ENCODE measurements around the gene NEK1. TPM values are rescaled to one million over a fixed set of nuclear protein-coding genes. Genes with fewer than 3 reads are reported as not detected.
A peak's percentile ranks its signal among the peaks of the same experiment; 100 is the strongest.

NEK1 gene, protein sequence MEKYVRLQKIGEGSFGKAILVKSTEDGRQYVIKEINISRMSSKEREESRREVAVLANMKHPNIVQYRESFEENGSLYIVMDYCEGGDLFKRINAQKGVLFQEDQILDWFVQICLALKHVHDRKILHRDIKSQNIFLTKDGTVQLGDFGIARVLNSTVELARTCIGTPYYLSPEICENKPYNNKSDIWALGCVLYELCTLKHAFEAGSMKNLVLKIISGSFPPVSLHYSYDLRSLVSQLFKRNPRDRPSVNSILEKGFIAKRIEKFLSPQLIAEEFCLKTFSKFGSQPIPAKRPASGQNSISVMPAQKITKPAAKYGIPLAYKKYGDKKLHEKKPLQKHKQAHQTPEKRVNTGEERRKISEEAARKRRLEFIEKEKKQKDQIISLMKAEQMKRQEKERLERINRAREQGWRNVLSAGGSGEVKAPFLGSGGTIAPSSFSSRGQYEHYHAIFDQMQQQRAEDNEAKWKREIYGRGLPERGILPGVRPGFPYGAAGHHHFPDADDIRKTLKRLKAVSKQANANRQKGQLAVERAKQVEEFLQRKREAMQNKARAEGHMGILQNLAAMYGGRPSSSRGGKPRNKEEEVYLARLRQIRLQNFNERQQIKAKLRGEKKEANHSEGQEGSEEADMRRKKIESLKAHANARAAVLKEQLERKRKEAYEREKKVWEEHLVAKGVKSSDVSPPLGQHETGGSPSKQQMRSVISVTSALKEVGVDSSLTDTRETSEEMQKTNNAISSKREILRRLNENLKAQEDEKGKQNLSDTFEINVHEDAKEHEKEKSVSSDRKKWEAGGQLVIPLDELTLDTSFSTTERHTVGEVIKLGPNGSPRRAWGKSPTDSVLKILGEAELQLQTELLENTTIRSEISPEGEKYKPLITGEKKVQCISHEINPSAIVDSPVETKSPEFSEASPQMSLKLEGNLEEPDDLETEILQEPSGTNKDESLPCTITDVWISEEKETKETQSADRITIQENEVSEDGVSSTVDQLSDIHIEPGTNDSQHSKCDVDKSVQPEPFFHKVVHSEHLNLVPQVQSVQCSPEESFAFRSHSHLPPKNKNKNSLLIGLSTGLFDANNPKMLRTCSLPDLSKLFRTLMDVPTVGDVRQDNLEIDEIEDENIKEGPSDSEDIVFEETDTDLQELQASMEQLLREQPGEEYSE (N-terminal part only)
- total RNA-seq (10 to 100 TPM; 13.2 to 14.1 TPM), polyA plus RNA-seq (ENCODE audit: insufficient read length in 6 of 6) (10 to 100 TPM; 24.9 to 30.9 (median 28.6) TPM)
- long read RNA-seq, donor 1, partial matches to known transcripts = 0 of 1 reads
- long read RNA-seq, donor 1, other reads (novel, unspliced or antisense) = 0 of 1 reads
- long read RNA-seq, donor 2, partial matches to known transcripts = 5 of 5 reads
- long read RNA-seq, donor 2, other reads (novel, unspliced or antisense) = 0 of 5 reads
- long read RNA-seq, donor 3 = 0 reads
- long read RNA-seq, donor 4, partial matches to known transcripts = 12 of 12 reads
- long read RNA-seq, donor 4, other reads (novel, unspliced or antisense) = 0 of 12 reads
- long read RNA-seq, donor 5, partial matches to known transcripts = 5 of 5 reads
- long read RNA-seq, donor 5, other reads (novel, unspliced or antisense) = 0 of 5 reads
- long read RNA-seq, donor 6, partial matches to known transcripts = 0 of 1 reads
- long read RNA-seq, donor 6, other reads (novel, unspliced or antisense) = 0 of 1 reads
- long read RNA-seq, donor 7 = 0 reads
- long read RNA-seq, donor 8, partial matches to known transcripts = 51 of 58 reads
- long read RNA-seq, donor 8, other reads (novel, unspliced or antisense) = 7 of 58 reads
- long read RNA-seq, donor 9 = 0 reads
- long read RNA-seq, donor 10, partial matches to known transcripts = 6 of 7 reads
- long read RNA-seq, donor 10, other reads (novel, unspliced or antisense) = 1 of 7 reads
- long read RNA-seq, donor 11 = 0 reads
- long read RNA-seq, donor 12 = 0 reads

DNA sequence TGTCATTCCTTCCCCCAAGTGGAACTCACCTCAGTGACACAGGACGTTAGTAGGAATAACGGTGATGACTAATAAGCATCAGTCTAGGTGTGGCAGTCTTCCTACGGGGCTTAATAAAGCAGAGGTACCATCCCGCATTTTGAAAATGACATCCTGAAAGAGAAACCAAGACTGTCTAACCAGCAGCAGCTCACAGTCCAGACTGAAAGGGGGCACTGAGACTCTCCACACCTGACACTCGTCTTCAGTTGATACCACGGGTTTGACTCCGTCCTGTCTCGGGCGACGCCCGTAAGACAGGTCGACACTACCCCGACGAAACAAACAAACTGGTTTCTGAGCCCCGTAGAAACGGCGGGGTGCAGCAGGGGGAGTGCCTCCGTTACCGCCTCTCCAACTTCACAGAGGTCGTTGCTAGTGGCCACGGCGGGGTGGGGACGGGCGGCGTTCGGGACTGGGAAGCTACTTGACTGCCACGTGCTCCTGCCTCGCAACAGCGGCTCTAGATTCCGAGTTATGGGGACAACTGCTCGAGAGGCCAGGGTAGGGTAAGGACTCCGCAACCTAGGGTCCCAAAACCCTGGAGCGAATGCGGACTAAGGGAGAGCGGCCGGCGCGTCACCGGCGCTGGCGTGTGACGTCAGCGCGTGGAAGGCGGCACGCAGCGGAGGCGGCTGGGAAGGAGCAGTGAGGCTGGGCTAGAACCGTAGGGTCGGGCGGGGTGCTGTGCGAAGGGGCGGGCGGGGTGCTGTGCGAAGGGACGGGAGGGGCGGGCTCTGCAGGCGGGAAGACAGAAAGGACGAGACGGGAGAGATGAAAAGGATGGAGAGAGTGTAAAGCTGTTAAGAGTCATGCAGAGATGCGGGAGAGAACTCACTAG, at the start of gene NEK1:
Gene NEK1, minus strand, starts transcription at position 593 of the 880 bp plus-strand sequence. CDS start 9,953 bp downstream, outside the sequence.
- TF ChIP-seq, protein P1, sequence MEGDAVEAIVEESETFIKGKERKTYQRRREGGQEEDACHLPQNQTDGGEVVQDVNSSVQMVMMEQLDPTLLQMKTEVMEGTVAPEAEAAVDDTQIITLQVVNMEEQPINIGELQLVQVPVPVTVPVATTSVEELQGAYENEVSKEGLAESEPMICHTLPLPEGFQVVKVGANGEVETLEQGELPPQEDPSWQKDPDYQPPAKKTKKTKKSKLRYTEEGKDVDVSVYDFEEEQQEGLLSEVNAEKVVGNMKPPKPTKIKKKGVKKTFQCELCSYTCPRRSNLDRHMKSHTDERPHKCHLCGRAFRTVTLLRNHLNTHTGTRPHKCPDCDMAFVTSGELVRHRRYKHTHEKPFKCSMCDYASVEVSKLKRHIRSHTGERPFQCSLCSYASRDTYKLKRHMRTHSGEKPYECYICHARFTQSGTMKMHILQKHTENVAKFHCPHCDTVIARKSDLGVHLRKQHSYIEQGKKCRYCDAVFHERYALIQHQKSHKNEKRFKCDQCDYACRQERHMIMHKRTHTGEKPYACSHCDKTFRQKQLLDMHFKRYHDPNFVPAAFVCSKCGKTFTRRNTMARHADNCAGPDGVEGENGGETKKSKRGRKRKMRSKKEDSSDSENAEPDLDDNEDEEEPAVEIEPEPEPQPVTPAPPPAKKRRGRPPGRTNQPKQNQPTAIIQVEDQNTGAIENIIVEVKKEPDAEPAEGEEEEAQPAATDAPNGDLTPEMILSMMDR (IDR thresholded peaks at IDR 0.05) = no peak
- intact Hi-C loops (cut with DNase I) = loop anchor here in 1 of 2 donors (10.0 kb wide), 1 partner anchor 143 kb away; the partner anchor contains the start of gene HPF1
- Histone ChIP-seq H3K4me1 (peaks cover 6 to 27% of the 10 kb centered on the region in 2 donors), H3K27ac (peak within 1 kb of the TSS; percentile 93 to 95), H3K36me3 (no peaks in the 10 kb centered on the region), H3K9me3 (no peaks in the 10 kb centered on the region), H3K4me3 (peak within 1 kb of the TSS; percentile 56 to 68), H3K27me3 (no peaks in the 10 kb centered on the region)
- ATAC-seq (peak; percentile 97), DNase-seq (peak; percentile 89 to 98 (median 92))

DNA sequence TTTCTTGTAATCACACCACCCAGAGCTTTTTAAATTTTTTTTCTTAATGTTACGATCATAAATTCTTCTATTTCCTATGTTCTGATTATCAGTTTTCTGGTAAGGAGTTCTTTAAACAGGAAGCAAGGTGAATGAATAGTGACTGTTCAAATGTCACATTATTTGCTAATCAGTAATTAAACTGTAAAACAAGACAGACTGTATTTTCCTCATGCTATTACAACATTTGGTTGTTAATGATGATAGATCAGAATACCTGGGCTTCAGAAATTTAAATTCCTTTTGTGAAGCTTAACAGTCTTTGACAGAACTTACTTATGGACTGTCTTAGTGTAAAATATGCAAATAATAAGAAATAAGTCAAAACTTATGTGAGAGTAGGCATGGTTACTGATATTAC, 49.4 kb upstream of the NEK1 start:
- H3K4me3 ChIP-seq = no peak overlapping the region
- no peaks in the 10 kb centered on the region for H3K9me3 ChIP-seq
- H3K36me3 ChIP-seq = no peaks in the 10 kb centered on the region
- ATAC-seq = no peak
- TF ChIP-seq, protein P1 (IDR thresholded peaks at IDR 0.05) = no peak
- H3K27ac ChIP-seq = no peak overlapping the region
- no peaks in the 10 kb centered on the region for H3K27me3 ChIP-seq
- intact Hi-C loops (cut with DNase I) = no loop called here
- DNase-seq = no peak
- H3K4me1 ChIP-seq = peaks cover 12 to 18% of the 10 kb centered on the region in 2 donors

DNA sequence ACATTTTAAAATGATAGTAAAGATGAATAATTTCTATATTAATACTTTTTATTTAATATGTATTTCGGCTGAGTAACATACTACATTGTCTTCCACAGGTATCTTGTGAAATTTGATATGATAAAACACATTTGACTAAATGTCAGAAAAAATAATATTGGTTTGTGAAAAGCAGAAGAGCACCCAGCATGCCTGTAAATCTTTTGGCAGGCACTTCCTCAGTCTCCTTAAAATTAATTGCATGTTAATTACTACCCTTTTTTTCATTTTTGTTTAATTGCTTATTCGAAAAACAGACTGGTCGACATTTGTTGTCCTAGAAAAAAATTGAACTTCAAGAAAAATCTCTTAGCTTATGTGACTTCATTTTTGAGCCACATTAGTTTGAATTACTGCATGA, 48.5 kb upstream of the NEK1 start:
- H3K4me1 ChIP-seq = peaks cover 12 to 18% of the 10 kb centered on the region in 2 donors
- H3K36me3 ChIP-seq = no peaks in the 10 kb centered on the region
- peak overlapping the region; percentile 77 to 89 for H3K27ac ChIP-seq
- no peak for DNase-seq
- TF ChIP-seq, protein P1 (IDR thresholded peaks at IDR 0.05) = no peak
- no peaks in the 10 kb centered on the region for H3K27me3 ChIP-seq
- ATAC-seq = no peak
- no peak overlapping the region for H3K4me3 ChIP-seq
- intact Hi-C loops (cut with DNase I) = no loop called here
- H3K9me3 ChIP-seq = no peaks in the 10 kb centered on the region

All from left lung (tissue), 14 donors.